Effector memory CD4-positive, alpha-beta T cell (primary cell): ENCODE data around the gene FBXO17.

Source experiments
- DNase-seq, 3 donors: peaks; one replicate each; pipeline ENCODE4 v3.0.0-alpha.2; 2020
- H3K27ac ChIP-seq: 2 replicates; pipeline ENCODE4 v1.7.0; 2013; ENCODE audit warnings: mild to moderate bottlenecking, low read length, moderate library complexity; ENCODE audit not compliant: insufficient read depth, poor library complexity, severe bottlenecking
- H3K27me3 ChIP-seq: replicated peaks from 2 replicates; pipeline ENCODE4 v1.7.0; 2013; ENCODE audit warnings: mild to moderate bottlenecking, low read length; ENCODE audit not compliant: insufficient read depth, control insufficient read depth, poor library complexity, severe bottlenecking
- H3K36me3 ChIP-seq: 2 replicates; pipeline ENCODE4 v1.7.0; 2013; ENCODE audit warnings: mild to moderate bottlenecking, low read length, moderate library complexity; ENCODE audit not compliant: control insufficient read depth, insufficient read depth
- H3K4me1 ChIP-seq: 2 replicates; pipeline ENCODE4 v1.7.0; 2013; ENCODE audit warnings: low read length, mild to moderate bottlenecking; ENCODE audit not compliant: control insufficient read depth, insufficient read depth, poor library complexity, severe bottlenecking
- H3K4me3 ChIP-seq: 2 replicates; pipeline ENCODE4 v1.7.0; 2013; ENCODE audit warnings: low read length, low read depth, mild to moderate bottlenecking; ENCODE audit not compliant: insufficient read depth, poor library complexity, severe bottlenecking
- H3K9me3 ChIP-seq: 2 replicates; pipeline ENCODE4 v1.7.0; 2013; ENCODE audit warnings: mild to moderate bottlenecking, low read length, moderate library complexity; ENCODE audit not compliant: control insufficient read depth
- total RNA-seq, 3 donors: gene quantifications; one replicate each; lab custom pipeline; 2026; lab: John Stamatoyannopoulos, UW

Gene FBXO17, protein sequence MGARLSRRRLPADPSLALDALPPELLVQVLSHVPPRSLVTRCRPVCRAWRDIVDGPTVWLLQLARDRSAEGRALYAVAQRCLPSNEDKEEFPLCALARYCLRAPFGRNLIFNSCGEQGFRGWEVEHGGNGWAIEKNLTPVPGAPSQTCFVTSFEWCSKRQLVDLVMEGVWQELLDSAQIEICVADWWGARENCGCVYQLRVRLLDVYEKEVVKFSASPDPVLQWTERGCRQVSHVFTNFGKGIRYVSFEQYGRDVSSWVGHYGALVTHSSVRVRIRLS
- total RNA-seq: 0 to 0.26 (median 0) reads per million in 3 donors

DNA sequence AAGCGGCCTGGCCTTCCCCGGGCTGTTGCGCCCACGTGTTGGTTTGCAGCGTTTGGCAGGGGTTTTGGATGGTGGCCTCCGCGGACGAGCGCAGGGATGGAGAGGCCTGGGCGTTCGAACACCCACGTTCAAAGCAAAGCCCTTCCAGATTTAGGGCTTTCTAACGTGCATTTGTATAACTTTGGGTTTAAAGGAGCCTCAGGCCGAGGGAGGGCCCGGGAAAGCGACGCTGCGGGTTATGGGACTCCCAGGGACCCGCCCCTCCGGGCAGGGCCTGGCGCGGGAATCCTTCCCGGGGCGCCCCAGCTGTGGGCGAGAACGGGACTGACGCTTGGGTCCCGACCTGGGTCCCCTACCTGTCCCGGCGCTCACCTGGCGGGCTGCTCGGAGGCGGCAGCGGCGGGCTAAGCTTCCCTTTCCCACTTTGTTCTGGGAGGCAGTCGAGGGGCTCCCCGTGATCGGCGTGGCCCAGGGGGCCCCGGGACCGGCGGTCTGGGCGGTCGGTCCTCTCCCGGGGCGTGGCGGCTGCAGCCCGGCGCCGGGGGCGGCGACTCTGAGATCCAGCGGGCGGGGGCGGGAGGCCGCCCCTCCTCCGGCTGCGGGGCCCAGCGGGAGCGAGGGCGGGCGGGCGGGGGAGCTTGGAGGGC lies at the start of gene FBXO17:
FBXO17 (minus strand) TSS at position 529 of the 647 bp plus-strand sequence. CDS start 25,423 bp downstream, outside the sequence.
- H3K4me3 ChIP-seq: no peak within 1 kb of the TSS
- peaks cover 8% of the 10 kb centered on the region for H3K27me3 ChIP-seq
- H3K9me3 ChIP-seq: no peaks in the 10 kb centered on the region
- no peak for DNase-seq
- H3K27ac ChIP-seq: no peak within 1 kb of the TSS
- H3K36me3 ChIP-seq: no peaks in the 10 kb centered on the region
- peaks cover 3% of the 10 kb centered on the region for H3K4me1 ChIP-seq

DNA sequence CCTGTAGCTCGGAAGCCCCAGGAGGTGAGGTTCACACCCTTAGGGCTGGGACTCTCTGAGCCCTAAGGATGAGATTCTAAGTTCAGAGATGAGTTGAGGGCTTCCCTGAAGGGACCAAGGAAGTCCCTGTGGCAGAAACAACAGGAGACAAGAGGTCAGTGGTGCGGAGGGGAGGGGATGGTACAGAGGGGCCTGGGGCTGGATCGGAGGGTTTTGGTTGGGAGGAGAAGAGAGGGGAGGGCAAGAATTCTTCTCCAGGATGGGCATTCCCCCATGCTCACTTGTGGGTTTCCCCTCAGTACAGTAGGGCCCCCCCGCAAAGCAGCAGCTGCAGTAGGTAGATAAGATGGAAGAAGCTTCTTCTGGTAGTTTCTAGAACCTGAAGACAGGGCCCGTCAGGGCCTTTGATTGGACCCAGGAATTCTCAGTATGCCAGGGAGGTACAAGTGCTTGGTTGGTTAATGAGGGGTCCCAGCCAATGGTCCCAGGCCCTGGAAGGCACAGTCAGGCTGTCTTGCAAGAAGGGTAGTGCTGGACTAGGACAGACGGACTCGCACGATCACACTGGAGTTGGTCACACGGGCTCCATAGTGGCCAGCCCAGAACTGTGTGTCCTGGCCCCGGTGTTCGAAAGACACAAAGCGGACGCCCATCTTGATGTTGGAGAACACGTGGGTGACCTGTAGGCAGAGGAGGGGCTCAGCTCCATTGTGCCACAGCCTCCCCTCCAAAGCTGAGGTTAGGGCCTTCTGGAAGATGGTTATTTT lies 49.5 kb upstream of the FBXO17 start:
- Histone ChIP-seq H3K27ac (no peak overlapping the region), H3K4me1 (no peaks in the 10 kb centered on the region), H3K27me3 (no peaks in the 10 kb centered on the region), H3K4me3 (no peak overlapping the region), H3K36me3 (no peaks in the 10 kb centered on the region), H3K9me3 (no peaks in the 10 kb centered on the region)
- DNase-seq: no peak

DNA sequence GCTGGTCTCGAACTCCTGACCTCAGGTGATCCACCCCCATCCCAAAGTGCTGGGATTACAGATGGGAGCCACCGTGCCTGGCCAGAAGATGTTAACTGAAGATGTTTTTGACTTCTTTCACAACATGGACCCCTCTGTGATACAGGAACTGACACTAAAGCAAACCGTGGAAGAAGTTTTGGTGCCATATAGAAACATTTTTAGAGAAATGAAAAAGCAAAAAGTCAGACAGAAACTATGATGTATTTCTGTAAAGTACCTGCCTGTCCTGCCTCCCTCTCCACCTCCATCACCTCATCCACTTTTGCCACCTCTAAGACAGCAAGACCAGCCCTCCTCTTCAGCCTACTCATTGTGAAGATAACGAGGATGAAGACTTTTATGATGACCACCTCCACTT lies 45.5 kb upstream of the FBXO17 start:
- DNase-seq: no peak
- H3K36me3 ChIP-seq: no peaks in the 10 kb centered on the region
- H3K4me3 ChIP-seq: no peak overlapping the region
- H3K27me3 ChIP-seq: no peaks in the 10 kb centered on the region
- no peak overlapping the region for H3K27ac ChIP-seq
- no peaks in the 10 kb centered on the region for H3K4me1 ChIP-seq
- no peaks in the 10 kb centered on the region for H3K9me3 ChIP-seq

DNA sequence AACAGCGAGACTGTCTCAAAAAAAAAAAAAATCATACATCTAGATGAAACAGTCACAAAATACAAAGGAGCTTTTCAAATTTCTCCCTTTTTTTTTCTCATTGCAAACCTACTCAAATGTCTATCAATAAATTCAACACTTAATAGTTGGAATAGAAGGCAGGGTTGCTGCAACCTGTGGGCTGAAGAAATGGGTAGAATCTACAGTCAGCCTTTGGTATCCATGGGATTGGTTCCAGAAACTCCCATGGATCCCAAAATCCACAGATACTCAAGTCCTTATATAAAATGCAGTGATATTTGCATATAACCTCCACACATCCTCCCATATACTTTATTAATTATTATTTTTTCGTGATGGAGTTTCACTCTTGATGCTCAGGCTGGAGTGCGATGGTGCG lies 42.1 kb upstream of the FBXO17 start:
- Histone ChIP-seq H3K4me1 (no peaks in the 10 kb centered on the region), H3K36me3 (no peaks in the 10 kb centered on the region), H3K27ac (no peak overlapping the region)

DNA sequence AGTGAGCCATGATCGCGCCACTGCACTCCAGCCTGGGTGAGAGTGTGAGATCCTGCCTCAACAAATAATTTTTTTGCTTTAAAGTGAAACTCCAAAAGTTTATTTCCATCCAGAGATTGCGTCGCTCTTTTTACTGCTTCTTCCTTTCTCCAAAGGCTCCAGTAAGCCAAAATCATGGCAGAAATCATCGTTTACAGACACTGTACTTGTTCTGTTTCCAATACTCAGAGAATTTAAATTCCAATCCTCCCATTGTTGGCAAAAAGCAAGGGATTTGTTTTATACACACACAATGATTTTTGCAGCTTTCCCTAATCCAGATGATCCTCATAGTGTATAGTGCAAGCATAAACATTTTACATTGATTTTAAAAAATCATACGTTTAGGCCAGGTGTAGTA lies 41.5 kb upstream of the FBXO17 start:
- DNase-seq: no peak
- no peaks in the 10 kb centered on the region for H3K27me3 ChIP-seq
- H3K9me3 ChIP-seq: no peaks in the 10 kb centered on the region
- no peaks in the 10 kb centered on the region for H3K36me3 ChIP-seq
- no peaks in the 10 kb centered on the region for H3K4me1 ChIP-seq
- H3K27ac ChIP-seq: no peak overlapping the region
- no peak overlapping the region for H3K4me3 ChIP-seq

More for the DNA sequence above, 42.1 kb upstream of the FBXO17 start:
- DNase-seq: no peak
- no peaks in the 10 kb centered on the region for H3K27me3 ChIP-seq
- H3K9me3 ChIP-seq: no peaks in the 10 kb centered on the region
- no peak overlapping the region for H3K4me3 ChIP-seq

DNA sequence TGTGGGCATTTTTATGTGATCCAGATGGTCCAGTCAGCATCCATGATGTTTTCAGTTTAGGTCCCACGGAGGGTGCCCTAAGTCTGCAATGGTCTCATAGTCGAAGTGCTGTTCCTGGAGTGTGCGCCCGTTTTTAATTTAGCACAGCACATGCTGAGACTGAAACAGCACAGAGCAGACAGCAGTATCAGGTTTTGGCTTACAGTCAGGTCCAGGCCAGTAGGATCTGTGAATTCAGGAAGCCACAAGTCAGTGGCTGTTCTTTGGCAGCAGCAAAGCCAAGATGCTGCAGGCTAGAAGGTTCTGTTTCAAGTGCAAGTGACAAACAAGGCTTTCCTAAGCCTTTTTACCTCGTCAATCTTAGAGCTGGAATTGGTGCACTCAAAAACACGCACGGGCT lies 38.5 kb upstream of the FBXO17 start:
- Histone ChIP-seq H3K9me3 (no peaks in the 10 kb centered on the region), H3K36me3 (no peaks in the 10 kb centered on the region), H3K4me3 (no peak overlapping the region), H3K4me1 (no peaks in the 10 kb centered on the region), H3K27me3 (no peaks in the 10 kb centered on the region), H3K27ac (no peak overlapping the region)
- no peak for DNase-seq

DNA sequence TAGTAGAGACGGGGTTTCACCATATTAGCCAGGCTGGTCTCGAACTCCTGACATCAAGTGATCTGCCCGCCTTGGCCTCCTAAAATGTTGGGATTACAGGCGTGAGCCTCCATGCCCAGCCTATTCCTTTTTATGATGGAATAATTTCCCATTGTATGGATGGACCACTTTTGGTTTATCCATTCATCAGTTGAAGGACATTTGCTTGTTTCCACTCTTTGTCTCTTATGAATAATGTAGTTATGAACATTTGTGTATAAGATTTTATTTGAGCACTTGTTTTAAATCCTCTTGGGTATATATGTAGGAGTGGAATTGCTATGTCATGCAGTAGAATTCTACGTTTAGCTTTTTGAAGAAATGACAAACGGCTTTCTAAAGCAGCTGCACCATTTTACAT lies 33.5 kb upstream of the FBXO17 start:
- H3K4me1 ChIP-seq: no peaks in the 10 kb centered on the region
- H3K27ac ChIP-seq: no peak overlapping the region
- no peaks in the 10 kb centered on the region for H3K36me3 ChIP-seq
- no peak overlapping the region for H3K4me3 ChIP-seq
- H3K27me3 ChIP-seq: no peaks in the 10 kb centered on the region
- DNase-seq: no peak
- no peaks in the 10 kb centered on the region for H3K9me3 ChIP-seq

DNA sequence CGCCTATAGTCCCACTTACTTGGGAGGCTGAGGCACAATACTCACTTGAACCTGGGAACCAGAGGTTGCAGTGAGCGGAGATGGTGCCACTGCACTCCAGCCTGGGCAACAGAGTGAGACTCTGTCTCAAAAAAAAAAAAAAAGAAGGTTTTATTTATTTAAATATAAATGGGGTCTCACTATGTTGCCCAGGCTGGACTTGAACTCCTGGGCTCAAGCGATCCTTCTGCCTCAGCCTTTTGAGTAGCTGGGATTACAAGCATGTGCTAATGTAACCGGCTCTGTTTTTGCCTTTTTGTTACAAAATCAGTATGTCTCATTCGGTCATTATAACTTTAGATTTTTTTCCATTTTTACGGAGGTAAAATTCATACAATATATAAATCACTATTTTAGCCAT lies 32.6 kb upstream of the FBXO17 start:
- no peaks in the 10 kb centered on the region for H3K9me3 ChIP-seq
- H3K27ac ChIP-seq: no peak overlapping the region
- H3K4me3 ChIP-seq: no peak overlapping the region
- H3K36me3 ChIP-seq: no peaks in the 10 kb centered on the region
- no peak for DNase-seq
- H3K4me1 ChIP-seq: no peaks in the 10 kb centered on the region
- no peaks in the 10 kb centered on the region for H3K27me3 ChIP-seq

DNA sequence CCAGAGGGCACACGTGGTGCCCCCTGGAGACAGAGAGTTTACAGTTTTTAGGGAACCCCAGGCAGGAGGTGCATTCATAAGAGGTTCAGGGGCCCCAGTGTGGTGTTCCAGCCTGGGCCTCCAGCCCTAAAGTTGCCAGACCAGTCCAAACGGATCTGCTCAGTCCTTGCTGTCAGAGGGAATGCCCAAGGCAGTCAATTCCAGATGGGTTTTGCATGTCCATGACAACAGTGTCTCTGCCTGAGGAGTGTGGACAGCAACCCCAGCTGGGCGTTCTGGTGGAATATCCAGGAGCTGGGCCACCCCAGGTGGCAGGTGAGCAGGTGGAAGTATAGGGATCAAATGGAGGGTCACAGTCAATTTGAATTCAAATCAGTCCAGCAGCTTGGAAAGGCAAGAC lies 31.6 kb upstream of the FBXO17 start:
- H3K36me3 ChIP-seq: no peaks in the 10 kb centered on the region
- H3K27ac ChIP-seq: no peak overlapping the region
- DNase-seq: no peak
- H3K4me1 ChIP-seq: no peaks in the 10 kb centered on the region
- no peak overlapping the region for H3K4me3 ChIP-seq
- no peaks in the 10 kb centered on the region for H3K27me3 ChIP-seq
- H3K9me3 ChIP-seq: no peaks in the 10 kb centered on the region

DNA sequence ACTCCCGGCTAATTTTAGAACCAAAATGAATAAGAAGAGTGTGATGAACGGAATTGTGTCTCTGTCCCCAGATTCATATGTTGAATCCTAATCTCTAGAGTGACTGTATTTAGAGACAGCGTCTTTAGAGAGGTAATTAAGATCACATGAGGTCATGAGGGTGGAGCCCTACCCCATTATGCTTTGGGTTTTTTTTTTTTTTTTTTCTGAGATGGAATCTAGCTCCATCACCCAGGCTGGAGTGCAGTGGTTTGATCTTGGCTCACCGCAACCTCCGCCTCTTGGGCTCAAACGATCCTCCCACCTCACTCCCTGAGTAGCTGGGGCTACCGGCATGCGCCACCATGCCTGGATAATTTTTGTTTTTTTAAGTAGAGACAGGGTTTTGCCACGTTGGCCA lies 28.9 kb upstream of the FBXO17 start:
- no peak overlapping the region for H3K4me3 ChIP-seq
- no peak for DNase-seq
- H3K36me3 ChIP-seq: no peaks in the 10 kb centered on the region
- H3K4me1 ChIP-seq: no peaks in the 10 kb centered on the region
- no peaks in the 10 kb centered on the region for H3K9me3 ChIP-seq
- no peak overlapping the region for H3K27ac ChIP-seq
- H3K27me3 ChIP-seq: no peaks in the 10 kb centered on the region
